Measurements from ENCODE around the gene RBFOX2.
A peak's percentile ranks its signal among the peaks of the same experiment; 100 is the strongest.
"Not testable (repeated sequence)": the region's sequence is repeated elsewhere in the genome, so short reads cannot be mapped to it uniquely, and the experiment has no call there.

RBFOX2 gene

DNA sequence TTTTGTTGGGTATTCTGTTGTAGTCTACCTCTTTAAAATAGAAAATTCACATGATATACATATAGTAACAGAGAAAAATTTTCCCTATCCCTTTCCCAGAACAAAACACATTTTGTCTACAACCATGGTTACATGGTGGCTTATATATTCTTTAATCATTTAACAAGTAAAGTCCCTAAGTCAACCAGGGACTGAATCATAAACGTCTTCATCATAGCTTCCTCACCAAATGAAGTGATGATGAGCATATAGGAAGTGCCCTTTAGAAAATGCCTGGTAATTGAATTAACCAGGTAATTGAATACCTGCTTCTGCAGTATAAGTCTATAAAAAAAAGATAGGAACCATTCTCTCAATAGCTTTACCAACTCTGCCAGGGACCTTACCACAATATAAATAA is 209.7 kb downstream of the RBFOX2 start:
- no peak for DNase-seq

DNA sequence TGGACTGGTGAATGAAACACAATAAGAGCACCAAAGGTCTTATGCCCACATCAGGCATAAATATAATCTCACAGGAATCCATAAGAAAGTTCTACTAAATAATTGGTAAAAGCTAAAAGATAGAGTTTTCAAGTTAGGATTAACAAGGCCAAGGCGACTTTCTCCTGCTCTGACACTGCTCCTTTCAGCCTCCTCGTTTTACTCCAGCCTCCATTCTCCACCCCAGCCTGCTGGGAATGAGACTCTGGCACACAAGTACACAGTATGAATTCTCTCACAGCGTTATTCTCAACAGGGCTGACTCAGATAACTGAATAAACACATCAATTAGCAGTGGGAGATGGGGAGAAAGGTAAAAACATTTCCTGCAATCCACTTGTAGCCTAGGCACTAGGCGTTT is 216.0 kb downstream of the RBFOX2 start:
- no peak for DNase-seq

DNA sequence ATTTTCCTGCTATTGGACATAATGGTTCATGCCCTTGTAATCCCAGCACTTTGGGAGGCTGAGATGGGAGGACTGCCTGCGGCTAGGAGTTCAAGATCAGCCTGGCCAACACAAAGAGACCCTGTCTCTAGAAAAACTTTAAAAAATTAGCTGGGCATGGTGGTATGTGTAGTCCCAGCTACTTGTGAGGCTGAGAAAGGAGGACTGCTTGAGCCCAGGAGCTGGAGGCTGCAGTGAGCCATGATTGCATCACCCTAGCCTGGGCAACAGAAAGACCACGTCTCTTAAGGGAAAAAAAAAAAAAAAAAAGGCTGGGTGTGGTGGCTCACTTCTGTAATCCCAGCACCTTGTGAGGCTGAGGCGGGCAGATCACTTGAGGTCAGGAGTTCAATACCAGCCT is 217.0 kb downstream of the RBFOX2 start:
- DNase-seq, result no peak

DNA sequence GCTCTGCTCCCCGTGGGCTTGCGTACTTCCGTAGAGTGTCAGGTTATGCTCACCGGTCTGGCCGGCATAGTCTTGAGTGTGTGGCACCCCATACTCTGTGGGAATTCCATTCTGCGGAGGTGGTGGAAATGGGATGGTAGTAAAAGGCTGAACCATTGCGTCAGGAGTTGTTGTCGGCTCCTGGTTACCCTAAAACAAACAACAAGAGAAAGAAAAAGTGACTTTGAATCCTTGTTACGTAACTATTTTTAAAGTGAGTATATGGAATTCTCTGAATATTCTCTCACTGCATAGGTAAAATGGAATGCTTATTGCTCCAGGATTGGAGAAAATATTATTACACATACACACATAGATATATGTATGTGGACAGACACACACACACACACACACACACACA is 218.8 kb downstream of the RBFOX2 start:
- no peak for DNase-seq

DNA sequence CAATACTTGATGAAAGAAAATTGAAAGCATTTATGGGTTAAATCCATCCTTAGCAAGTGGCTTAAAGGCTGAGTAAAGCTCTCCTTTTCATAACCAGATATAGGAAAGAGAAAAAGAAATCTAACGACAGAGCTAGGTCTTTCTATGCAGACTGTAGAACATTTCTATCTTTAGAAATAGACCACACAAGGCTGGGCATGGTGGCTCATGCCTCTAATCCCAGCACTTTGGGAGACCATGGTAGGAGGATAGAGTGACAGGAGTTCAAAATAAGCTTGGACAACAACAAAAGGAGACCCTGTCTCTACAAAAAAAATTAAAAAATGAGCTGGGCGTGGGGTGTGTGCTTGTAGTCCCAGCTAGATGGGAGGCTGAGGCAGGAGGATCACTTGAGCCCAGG is 220.2 kb downstream of the RBFOX2 start:
- DNase-seq, result no peak

DNA sequence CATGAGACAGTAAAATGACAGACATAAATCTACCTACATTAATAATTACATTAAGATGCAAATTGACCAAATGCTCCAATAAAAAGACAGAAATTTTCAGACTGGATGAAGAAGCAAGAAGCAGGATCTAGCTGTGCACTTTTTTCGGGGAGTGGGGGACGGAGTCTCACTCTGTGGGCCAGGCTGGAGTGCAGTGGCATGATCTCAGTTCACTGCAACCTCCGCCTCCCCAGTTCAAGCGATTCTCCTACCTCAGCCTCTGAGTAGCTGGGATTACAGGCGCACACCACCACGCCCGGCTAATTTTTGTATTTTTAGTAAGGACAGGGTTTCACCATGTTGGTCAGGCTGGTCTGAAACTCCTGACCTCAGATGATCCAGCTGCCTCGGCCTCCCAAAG is 222.0 kb downstream of the RBFOX2 start:
- DNase-seq, result not testable (repeated sequence)

DNA sequence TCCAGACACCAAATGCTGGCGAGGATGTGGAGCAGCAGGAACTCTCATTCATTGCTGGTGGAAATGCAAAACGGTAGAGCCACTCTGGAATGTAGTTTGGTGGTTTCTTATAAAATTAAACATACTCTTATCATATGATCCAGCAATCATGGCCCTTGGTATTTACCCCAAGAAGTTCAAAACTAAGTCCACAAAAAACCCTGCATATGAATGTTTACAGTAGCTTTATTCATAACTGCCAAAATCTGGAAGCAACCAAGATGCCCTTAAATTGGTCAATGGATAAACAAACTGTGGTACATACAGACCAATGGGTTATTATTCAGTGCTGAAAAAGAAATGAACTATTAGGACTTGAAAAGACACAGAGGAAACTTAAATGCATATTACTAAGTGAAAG is 223.2 kb downstream of the RBFOX2 start:
- DNase-seq, result no peak

DNA sequence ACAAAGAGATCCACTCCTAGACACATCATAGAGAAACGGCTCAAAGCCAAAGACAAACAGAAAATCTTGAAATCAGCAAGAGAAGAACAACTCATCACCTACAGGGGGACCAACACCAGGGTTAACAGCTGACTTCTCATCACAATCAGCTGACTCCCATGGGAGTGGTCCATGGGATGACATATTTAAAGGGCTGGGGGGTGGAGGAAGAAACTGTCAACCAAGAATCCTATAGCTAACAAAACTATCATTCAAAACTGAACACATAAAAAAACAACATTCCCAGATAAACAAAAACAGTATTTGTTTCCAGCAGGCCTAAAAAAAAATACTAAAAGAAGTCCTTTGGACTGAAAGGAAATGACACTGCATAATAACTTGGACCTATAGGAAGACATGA is 224.2 kb downstream of the RBFOX2 start:
- no peak for DNase-seq

DNA sequence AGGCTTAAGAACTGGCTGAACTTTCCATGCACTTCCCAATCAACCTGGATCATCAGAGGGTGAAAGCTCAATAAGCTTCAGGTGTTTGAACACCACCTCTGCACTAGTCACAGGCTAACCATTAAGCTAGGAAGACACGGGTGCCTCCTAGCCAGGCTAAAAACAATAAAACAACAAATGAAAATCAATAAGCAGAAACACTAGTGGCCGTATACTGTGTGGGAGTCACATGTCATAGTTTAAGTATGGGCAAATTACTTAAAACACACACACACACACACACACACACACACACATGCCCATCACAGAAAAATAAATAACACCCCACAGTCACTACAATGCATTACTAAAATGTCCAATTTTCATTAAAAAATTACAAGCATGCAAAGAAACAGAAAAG is 225.7 kb downstream of the RBFOX2 start:
- no peak for DNase-seq

DNA sequence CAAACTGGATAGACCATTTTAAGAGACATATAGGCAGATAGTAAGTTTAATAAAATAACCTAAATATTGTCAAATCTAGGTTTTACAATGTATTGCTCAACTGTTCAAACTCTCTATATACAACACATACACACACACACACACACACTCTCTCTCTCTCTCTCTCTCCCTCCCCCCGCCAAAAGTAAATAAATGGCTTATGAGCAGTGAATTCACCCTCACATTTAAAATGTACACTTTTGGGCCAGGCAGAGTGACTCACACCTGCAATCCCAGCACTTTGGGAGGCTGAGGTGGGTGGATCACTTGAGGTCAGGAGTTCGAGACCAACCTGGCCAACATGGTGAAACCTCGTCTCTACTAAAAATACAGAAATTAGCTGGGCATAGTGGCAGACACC is 227.3 kb downstream of the RBFOX2 start:
- DNase-seq, result not testable (repeated sequence)

DNA sequence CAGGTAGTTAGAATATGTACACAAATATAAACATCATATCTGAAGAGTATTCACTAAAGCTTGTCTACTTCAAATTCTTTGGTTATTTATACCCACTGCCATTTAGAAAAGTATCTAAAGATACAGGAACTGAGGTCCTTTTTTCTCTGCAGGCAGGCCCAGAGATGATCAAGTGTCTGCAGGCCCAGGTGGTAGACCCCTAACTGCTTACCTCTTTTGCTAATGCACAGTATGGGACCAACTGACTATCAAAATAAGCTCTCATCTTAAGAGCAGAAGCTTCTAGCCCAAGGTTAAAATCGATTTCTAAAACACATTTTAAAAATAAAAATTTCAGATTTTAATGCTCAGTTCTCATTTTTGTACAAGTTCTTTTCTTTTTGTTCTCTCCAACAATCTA is 229.5 kb downstream of the RBFOX2 start:
- no peak for DNase-seq

DNA sequence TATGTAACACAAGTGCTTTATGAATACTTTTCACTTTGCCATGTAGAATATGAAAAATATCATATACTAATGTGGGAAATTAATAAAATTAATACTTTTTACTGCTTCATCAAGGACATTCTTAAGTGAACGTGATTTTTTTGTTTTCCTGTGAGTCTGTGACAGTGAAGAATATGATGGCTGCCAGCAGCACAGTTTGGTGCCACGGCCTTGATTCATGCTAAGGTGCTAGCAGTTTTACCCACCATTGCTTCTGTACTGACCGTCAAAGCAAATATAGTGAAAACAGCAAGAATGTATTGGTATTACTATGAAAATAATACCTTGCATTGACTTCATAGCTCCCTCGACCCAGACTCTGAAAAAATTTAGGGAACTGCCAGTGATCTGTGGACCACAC is 231.2 kb downstream of the RBFOX2 start:
- no peak for DNase-seq

DNA sequence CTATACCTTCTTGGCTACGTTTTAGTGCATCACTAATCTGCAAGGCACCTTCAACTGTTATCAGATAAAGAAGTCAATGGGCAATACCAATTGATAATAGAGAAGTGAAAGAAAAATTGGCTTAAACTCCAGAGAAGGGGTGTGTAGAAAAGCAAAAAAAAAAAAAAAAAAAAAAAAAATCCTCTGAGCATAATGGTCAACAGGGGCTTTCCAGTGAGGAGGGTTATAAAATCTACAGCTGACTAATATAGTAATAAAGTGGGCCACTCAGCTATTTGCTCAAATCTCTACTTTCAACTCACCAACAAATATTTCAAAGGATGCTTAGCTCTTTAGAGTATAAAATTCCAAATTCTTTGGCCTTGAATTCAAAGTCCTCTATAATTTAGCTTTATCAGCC is 233.1 kb downstream of the RBFOX2 start:
- DNase-seq, result no peak

DNA sequence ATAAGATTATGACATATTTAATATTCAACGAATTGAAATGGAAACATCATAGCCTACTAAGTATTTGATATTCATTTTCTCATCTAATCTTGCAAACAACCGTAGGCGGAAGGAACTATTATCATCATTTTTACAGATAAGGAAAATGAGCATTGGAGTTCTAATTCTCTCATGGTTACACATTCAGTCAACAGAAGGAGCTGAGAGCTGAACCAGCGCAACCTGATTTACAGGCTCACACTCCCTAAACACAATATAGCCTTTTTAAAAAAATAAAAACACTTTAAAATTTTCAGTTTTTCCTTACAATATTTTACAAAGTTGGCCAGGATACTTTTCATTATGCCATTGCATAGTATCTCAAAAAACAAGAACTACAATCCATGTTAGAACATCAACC is 236.1 kb downstream of the RBFOX2 start:
- DNase-seq, result no peak

DNA sequence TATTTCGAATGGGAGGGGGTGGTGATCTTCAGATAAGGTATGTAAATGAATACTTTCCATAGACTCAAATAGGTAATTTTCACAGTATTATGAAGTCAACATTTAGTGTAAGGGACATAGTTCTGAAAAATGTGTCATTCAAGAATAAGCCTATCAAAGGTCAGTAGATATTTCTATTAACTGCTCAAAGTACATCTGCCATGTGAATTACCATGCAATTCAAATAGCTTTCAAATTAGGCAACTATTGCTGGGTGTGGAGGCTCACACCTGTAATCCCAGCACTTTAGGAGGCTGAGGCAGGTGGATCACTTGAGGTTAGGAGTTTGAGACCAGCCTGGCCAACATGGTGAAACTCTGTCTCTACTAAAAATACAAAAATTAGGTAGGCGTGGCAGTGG is 236.8 kb downstream of the RBFOX2 start:
- DNase-seq, result not testable (repeated sequence)

DNA sequence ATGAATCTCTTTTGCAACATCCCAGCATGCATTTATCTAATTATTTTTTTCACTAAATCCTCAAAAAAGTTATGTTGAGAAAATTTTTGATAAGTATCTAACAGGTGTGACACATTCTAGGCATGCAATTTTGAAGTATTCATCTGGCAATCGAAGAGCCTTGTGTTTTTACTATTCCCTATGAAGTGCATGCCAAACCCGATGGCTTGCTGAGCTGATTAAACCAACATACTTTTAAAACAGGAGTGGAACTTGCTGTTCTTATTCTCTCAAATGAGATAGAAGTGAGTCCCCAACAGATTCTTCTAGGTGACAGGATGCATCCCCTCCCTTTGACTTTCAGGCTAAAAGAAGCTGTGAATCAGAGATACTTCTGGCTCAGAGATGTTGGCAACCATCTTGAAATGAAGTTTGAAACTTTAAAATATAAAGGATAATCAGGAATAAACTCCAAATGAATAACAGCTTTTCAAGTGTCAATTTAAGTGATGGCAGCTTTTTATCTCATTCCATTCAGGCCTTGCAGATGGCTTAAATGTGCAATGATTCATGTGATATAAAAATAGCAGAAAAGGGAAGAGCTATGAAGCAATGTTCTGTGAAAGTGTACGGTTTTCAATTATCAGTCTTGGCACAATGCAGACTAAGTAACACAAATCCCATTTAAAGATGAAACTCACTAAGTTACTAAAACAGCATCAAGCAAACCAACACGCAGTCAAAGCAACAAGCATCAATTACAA is 243.3 kb downstream of the RBFOX2 start:
- peak; percentile 30 for DNase-seq

DNA sequence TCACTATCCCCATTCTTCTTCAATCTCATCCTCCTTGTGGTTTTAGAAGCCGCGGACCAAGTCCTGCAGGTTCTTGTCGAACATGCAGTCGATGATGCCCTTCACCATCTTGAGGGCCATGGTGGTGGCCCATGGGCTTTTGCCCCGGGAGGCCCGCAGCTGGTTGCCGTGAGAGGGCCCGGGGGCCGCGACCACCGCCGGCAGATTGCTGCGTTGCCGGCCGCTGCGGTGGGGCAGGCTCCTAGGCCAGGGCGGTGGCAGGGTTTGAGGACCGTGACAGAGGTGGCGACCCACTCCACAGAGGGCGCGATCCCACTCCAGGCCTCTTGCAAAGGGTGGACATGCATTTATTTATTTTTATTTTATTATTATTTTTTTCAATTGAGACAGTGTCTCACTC is 244.0 kb downstream of the RBFOX2 start:
- DNase-seq, result no peak

DNA sequence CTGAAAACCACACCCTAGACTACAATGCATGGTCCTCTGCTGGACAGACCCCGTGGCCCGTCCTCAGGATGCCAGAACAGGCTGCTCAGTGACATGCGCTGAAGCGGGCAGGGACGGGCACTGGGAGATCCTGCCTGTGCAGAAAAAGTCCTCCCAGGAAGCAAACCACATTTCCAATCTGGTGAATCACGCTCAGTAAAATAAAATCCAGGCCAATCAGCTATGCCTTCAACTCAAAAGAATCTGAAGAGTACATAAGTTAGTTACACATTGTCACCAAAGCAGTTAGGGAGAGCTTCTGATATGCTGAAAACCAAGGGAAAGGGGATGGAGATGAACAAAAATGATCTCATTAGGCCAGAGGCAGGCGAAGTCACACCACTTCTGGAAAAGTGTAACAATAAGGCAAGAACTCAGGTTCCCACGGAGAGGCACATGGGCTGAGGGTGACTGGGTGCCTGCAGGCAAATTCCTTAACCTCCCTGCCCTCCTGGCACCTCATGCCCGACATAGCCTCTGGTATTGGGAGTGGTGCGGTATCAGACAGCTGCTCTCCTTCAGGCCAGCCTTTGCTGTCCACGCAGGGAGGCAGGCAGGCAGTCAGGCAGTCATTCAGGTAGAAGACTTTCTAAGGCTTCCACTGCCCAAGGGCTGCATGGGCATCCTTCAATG is 244.5 kb downstream of the RBFOX2 start:
- DNase-seq, result peak; percentile 94

DNA sequence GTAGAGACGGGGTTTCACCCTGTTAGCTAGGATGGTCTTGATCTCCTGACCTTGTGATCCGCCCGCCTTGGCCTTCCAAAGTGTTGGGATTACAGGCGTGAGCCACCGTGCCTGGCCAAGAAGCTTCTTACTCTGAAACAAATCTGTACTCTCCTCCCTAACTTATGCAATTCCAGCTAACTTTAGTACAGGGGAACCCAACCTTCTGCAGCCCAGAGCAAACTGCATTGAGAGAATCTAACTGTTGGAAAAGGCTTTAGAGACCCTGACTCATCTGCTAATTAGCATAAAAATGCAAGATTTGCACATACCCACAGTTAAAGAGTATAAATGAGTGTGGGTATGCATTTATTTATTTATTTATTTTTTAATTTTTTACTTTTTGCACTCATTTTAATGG is 246.1 kb downstream of the RBFOX2 start:
- DNase-seq, result peak; percentile 26

DNA sequence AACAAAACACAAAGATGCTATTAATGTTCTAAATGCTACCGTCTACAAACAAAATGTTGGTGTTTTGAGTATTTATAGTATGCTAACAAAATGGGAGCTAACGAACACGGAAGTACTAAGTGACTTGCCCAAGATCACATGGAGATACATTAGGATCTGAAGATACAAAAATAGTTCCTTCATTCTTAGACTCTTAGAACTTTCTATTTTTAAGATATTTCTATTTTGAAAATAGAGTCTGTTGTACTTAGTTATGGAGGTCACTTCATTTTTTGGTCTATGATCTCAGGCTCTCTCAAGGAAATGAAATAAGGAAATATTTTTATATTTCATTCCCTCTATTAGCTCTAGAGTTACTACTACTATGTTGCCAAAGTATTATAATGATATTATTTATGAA is 246.7 kb downstream of the RBFOX2 start:
- no peak for DNase-seq

DNA sequence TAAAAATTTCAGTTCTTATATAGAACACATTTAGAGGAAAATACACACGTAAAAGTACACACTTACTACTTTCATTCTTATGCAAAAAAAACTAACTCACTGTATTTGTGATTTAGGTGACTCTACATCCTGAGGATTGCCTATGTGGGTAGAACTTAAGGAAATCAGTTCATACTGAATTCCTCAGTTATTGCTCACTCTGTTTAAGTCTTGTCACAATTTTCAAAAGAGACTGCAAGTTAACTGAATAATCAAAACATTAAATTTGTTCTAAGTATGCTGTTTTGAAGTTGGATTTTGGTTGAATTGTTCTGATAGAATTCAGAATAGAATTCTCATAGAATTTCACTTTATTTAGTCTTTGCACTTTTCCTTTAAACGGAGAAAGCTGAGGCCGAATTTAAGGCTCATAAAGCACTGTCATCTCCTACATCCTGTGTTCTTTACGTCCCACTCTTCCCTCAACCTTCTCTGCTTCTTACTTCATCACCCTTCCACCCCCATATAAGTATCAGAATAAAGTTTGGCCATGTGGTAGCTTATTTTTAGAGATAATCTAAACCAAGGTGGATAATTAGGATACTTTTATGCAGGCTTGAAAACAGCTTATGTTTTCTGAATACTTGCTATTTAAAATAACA is 251.2 kb downstream of the RBFOX2 start:
- DNase-seq, result peak; percentile 79

DNA sequence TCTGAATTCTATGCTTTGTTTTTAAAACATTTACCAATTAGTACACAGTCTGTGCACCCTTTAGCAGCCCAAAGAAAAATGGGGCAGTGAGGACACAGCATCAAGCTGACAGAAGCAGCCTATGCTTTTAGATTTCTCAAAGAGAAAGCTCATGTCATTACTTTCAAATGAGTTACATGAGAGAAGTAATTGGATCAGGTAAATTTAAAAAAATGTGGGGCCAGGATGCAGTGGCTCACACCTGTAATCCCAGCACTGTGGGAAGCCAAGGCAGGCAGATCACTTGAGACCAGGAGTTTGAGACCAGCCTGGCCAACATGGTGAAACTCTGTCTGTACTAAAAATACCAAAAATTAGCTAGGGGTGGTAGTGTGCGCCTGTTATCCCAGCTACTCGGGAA is 253.3 kb downstream of the RBFOX2 start:
- DNase-seq, result no peak

DNA sequence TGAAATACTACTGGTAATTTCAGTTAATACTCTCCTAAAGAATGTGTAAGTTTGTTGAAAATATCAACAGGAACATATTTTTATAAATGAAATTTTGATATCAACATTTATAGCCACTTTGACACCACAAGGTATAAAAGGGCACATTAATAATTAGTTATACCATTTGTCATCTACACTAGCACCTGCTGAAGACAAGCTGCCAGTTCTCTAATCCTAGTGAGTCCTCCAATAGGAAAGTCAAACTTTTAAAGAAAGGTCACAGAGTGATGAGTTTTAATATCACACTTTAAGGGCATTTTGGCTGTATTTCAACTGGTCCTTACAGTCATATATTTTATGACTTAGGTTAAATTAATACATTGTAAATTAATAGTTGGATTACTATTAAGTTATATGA is 258.6 kb downstream of the RBFOX2 start:
- no peak for DNase-seq

Measured in EL (cell line).